Measurements from ENCODE around the gene MAP2K3. TPM values are rescaled to one million over a fixed set of nuclear protein-coding genes. Genes with fewer than 3 reads are reported as not detected.

MAP2K3 gene
- polyA plus RNA-seq, 3 donors: 107 to 166 (median 164) TPM

DNA sequence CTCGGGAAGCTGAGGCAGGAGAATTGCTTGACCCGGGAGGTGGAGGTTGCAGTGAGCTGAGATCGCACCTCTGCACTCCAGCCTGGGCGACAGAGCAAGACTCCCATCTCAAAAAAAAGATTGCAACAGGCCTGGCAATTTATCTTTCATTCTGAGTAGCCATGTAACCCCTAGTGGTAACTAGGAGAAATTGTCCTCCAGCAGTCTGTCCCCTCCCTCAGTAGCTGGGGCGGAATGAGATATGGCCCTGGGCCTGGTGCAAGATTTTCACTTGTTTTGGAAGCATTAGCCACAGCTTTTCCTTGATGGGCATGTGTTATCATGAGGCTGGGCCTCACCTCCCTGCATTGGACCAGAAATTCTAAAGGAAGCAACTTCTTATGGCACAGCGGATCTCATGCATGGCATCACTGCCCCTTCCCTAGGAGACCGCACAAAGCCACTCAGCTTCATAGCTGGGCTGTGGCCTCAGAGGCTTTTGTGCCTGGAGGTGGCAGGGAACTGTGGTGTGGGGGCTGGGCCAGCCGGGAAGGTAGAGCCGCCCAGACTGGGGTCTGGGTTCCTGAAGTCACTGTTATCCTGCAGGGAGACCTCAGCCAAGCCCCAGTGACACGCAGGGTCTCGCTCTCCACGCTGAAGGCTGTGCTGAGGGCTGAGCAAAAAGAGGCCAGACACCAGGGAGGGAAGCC lies 44.7 kb upstream of the MAP2K3 start:
- H3K9me3 ChIP-seq (replicated peaks in 1 of 2; ENCODE audit: control insufficient read depth in 1 of 2, insufficient read depth in 1 of 2, low read length in 2 of 2): no peaks in the 10 kb centered on the region
- intact Hi-C loops (cut with micrococcal nuclease): no loop called here
- H3K4me1 Mint-ChIP-seq: peaks cover 10% of the 10 kb centered on the region

DNA sequence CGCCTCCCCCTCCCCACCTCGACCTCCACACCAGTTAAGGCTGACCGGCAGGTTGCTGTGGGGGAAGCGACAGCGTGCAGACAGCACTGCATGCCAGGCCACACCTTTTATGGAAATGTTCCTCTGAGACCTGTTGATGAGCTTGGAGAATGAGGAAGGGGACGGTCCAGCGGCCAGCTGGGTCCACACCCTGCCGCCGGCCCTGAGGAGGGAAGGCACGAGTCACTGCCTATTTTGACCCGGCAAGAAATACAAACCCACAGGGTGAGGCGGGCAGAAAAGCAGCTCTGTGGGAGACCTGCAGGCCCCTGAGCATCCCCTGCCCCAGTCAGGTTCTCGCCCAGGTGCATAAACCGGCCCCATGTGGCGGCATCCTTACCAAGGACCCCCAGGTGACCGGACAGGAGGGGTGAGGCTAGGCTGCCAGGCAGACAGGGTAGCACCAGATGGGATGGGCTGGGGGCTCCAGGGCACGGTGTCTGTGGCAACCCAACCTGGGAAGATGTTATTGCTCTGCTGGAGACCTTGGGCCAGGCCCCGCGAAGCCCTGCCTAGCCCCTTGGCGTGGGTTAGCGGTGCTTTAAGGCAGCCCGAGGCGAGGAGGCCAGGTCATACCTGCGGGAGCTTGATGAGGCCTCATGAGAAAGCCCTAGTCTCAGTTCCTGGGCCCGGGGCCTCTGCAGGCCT lies 44.0 kb upstream of the MAP2K3 start:
- H4K20me1 ChIP-seq (ENCODE audit: insufficient read depth, low read length): peaks cover 55% of the 10 kb centered on the region
- no peak overlapping the region for H3K4me3 Mint-ChIP-seq
- H2AFZ ChIP-seq (ENCODE audit: insufficient read depth, low read depth, low read length, poor library complexity, severe bottlenecking): no peak overlapping the region
- no peak overlapping the region for H3K4me2 ChIP-seq (replicated peaks; ENCODE audit: extremely low read depth, low read length, poor library complexity, severe bottlenecking)
- TF ChIP-seq, protein P1, sequence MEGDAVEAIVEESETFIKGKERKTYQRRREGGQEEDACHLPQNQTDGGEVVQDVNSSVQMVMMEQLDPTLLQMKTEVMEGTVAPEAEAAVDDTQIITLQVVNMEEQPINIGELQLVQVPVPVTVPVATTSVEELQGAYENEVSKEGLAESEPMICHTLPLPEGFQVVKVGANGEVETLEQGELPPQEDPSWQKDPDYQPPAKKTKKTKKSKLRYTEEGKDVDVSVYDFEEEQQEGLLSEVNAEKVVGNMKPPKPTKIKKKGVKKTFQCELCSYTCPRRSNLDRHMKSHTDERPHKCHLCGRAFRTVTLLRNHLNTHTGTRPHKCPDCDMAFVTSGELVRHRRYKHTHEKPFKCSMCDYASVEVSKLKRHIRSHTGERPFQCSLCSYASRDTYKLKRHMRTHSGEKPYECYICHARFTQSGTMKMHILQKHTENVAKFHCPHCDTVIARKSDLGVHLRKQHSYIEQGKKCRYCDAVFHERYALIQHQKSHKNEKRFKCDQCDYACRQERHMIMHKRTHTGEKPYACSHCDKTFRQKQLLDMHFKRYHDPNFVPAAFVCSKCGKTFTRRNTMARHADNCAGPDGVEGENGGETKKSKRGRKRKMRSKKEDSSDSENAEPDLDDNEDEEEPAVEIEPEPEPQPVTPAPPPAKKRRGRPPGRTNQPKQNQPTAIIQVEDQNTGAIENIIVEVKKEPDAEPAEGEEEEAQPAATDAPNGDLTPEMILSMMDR (IDR thresholded peaks at IDR 0.05): no peak
- H3K36me3 ChIP-seq (replicated peaks in 1 of 2; ENCODE audit: control insufficient read depth in 1 of 2, insufficient read depth in 2 of 2, low read length in 2 of 2): peaks cover 15 to 27% of the 10 kb centered on the region in 2 donors
- no peak for DNase-seq
- peaks cover 0 to 4% (median 3%) of the 10 kb centered on the region in 3 donors for H3K27me3 Mint-ChIP-seq (ENCODE audit: low read depth in 3 of 3)
- peaks cover 0 to 4% (median 0%) of the 10 kb centered on the region in 7 donors for H3K9me3 Mint-ChIP-seq
- no peak overlapping the region for H3K27ac Mint-ChIP-seq
- H3K4me1 ChIP-seq (ENCODE audit: control insufficient read depth in 1 of 2, insufficient read depth in 2 of 2, low read length in 2 of 2): peaks cover 0 to 11% of the 10 kb centered on the region in 2 donors
- peaks cover 10% of the 10 kb centered on the region for H3K4me1 Mint-ChIP-seq
- no peak overlapping the region for H3K4me3 ChIP-seq (replicated peaks in 1 of 3; ENCODE audit: low read depth in 2 of 3, low read length in 3 of 3)
- peaks cover 15 to 35% of the 10 kb centered on the region in 2 donors for H3K36me3 Mint-ChIP-seq
- H3K79me2 ChIP-seq (ENCODE audit: insufficient read depth, low read length): no peaks in the 10 kb centered on the region
- WGBS (ENCODE audit: insufficient coverage): 80% methylated on average over 17 of the region's 25 CpGs
- H3K27ac ChIP-seq (ENCODE audit: low read depth in 1 of 2, low read length in 2 of 2): no peak overlapping the region
- intact Hi-C loops (cut with micrococcal nuclease): no loop called here
- H3K9me3 ChIP-seq (replicated peaks in 1 of 2; ENCODE audit: control insufficient read depth in 1 of 2, insufficient read depth in 1 of 2, low read length in 2 of 2): no peaks in the 10 kb centered on the region
- no peak overlapping the region for H3K9ac ChIP-seq (ENCODE audit: insufficient read depth, low read length, poor library complexity, severe bottlenecking)
- no peaks in the 10 kb centered on the region for H3K27me3 ChIP-seq (ENCODE audit: control insufficient read depth in 2 of 2, insufficient read depth in 2 of 2, low read length in 2 of 2)

More for the DNA sequence above, 44.7 kb upstream of the MAP2K3 start:
- no peaks in the 10 kb centered on the region for H3K79me2 ChIP-seq (ENCODE audit: insufficient read depth, low read length)
- Mint-ChIP-seq H3K36me3 (peaks cover 15 to 35% of the 10 kb centered on the region in 2 donors), H3K4me3 (no peak overlapping the region), H3K27me3 (ENCODE audit: low read depth in 3 of 3) (peaks cover 0 to 4% (median 3%) of the 10 kb centered on the region in 3 donors), H3K9me3 (peaks cover 0 to 5% (median 0%) of the 10 kb centered on the region in 7 donors), H3K27ac (peak overlapping the region in 2 of 7 donors; percentile 20 to 63)
- TF ChIP-seq, protein P1 (IDR thresholded peaks at IDR 0.05): peak; percentile 63
- H3K9ac ChIP-seq (ENCODE audit: insufficient read depth, low read length, poor library complexity, severe bottlenecking): no peak overlapping the region
- no peak overlapping the region for H2AFZ ChIP-seq (ENCODE audit: insufficient read depth, low read depth, low read length, poor library complexity, severe bottlenecking)
- H4K20me1 ChIP-seq (ENCODE audit: insufficient read depth, low read length): peaks cover 48% of the 10 kb centered on the region
- no peak overlapping the region for H3K4me3 ChIP-seq (replicated peaks in 1 of 3; ENCODE audit: low read depth in 2 of 3, low read length in 3 of 3)
- 94% methylated on average over 5 of the region's 12 CpGs for WGBS (ENCODE audit: insufficient coverage)
- no peaks in the 10 kb centered on the region for H3K27me3 ChIP-seq (ENCODE audit: control insufficient read depth in 2 of 2, insufficient read depth in 2 of 2, low read length in 2 of 2)
- peaks cover 0 to 11% of the 10 kb centered on the region in 2 donors for H3K4me1 ChIP-seq (ENCODE audit: control insufficient read depth in 1 of 2, insufficient read depth in 2 of 2, low read length in 2 of 2)
- no peak overlapping the region for H3K27ac ChIP-seq (ENCODE audit: low read depth in 1 of 2, low read length in 2 of 2)
- DNase-seq: peak in 1 of 3 donors; percentile 14
- H3K4me2 ChIP-seq (replicated peaks; ENCODE audit: extremely low read depth, low read length, poor library complexity, severe bottlenecking): no peak overlapping the region
- peaks cover 15 to 27% of the 10 kb centered on the region in 2 donors for H3K36me3 ChIP-seq (replicated peaks in 1 of 2; ENCODE audit: control insufficient read depth in 1 of 2, insufficient read depth in 2 of 2, low read length in 2 of 2)
